ENCODE data around the gene HMX3. TPM values are rescaled to one million over a fixed set of nuclear protein-coding genes. Genes with fewer than 3 reads are reported as not detected.
"Not testable (repeated sequence)": the region's sequence is repeated elsewhere in the genome, so short reads cannot be mapped to it uniquely, and the experiment has no call there.

Gene HMX3
- total RNA-seq, 1 experiment from 2014 or later, result 15.2 TPM

DNA sequence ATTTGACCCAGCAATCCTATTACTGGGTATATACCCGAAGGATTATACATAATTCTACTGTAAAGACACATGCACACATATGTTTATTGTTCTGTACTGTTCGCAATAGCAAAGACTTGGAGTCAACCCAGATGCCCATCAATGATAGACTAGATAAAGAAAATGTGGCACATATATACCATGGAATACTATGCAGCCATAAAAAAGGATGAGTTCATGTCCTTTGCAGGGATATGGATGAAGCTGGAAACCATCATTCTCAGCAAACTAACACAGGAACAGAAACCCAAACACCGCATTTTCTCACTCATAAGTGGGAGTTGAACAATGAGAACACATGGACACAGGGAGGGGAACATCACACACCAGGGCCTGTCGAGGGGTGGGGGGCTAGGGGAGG lies 42.6 kb downstream of the HMX3 start:
- CTCF ChIA-PET; ATAC-seq; H3K4me1 ChIP-seq (ENCODE audit: control insufficient read depth, insufficient read depth, low read length); H3K27me3 ChIP-seq (ENCODE audit: control insufficient read depth, insufficient read depth, low read length); H3K36me3 ChIP-seq (ENCODE audit: control insufficient read depth, insufficient read depth, low read length); intact Hi-C loops (cut with micrococcal nuclease; ENCODE audit: unreplicated experiment); in situ Hi-C loops (cut with HindIII; ENCODE audit: low pct_unique_long_range_greater_than_20kb, low sequenced_read_pairs); POLR2A ChIA-PET; DNase-seq (ENCODE audit: low read depth, low spot score); BruUV-seq (replicated peaks); H3K9me3 ChIP-seq (ENCODE audit: control insufficient read depth, insufficient read depth, low read depth, low read length); H3K27ac ChIP-seq (ENCODE audit: low read length); H3K4me3 ChIP-seq (ENCODE audit: low read depth in 2 of 2, low read length in 2 of 2): not testable (repeated sequence)

DNA sequence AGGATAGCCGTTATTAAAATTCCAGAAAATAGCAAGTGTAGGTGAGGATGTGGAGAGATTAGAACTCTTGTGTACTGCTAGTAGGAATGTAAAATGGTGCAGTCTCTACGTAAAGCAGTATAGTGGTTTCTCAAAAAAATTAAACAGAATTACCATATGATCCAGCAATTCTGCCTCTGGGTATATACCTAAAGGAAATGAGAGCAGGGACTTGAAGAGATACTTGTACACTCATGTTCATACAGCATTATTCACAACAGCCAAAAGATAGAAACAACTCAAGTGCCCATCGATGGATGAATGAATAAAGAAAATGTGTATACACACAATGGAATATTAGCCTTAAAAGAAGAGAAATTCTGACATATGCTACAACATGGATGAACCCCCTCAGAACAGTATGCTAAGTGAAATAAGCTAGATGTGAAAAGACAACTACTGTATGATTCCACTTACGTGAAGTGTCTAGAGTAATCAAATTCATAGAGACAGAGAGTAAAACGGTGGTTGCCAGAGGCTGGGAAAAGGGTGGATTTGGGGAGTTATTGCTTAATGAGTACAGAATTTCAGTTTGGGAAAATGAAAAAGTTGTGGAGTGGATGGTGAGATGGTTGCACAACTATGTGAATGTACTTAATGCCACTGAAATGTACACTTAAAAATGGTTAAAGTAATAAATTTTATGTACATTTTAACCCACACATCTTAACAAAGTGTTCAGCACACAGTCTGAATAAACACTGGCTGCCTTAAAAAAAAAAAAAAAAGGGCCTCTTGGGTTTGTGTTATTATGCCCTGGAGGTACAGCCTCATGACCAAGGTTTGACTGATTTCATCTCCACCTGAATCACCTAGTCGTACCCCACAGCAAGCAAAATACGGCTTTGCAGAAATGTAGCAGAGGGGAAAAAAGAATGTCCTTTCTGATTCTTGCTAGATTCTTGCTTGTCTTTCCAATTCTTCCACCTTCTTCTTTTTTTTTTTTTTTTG lies 44.6 kb downstream of the HMX3 start:
- no TSS peak for BruUV-seq (replicated peaks)
- TF ChIP-seq SIN3A (IDR thresholded peaks at IDR 0.05; ENCODE audit: borderline replicate concordance, insufficient read depth, low read depth, low read length) (no peak), TCF7L2 (IDR thresholded peaks at IDR 0.05; ENCODE audit: low read depth, low read length) (no peak), POLR2AphosphoS5 (IDR thresholded peaks at IDR 0.05; ENCODE audit: low read depth, low read length) (no peak)
- TF ChIP-seq, protein P1, sequence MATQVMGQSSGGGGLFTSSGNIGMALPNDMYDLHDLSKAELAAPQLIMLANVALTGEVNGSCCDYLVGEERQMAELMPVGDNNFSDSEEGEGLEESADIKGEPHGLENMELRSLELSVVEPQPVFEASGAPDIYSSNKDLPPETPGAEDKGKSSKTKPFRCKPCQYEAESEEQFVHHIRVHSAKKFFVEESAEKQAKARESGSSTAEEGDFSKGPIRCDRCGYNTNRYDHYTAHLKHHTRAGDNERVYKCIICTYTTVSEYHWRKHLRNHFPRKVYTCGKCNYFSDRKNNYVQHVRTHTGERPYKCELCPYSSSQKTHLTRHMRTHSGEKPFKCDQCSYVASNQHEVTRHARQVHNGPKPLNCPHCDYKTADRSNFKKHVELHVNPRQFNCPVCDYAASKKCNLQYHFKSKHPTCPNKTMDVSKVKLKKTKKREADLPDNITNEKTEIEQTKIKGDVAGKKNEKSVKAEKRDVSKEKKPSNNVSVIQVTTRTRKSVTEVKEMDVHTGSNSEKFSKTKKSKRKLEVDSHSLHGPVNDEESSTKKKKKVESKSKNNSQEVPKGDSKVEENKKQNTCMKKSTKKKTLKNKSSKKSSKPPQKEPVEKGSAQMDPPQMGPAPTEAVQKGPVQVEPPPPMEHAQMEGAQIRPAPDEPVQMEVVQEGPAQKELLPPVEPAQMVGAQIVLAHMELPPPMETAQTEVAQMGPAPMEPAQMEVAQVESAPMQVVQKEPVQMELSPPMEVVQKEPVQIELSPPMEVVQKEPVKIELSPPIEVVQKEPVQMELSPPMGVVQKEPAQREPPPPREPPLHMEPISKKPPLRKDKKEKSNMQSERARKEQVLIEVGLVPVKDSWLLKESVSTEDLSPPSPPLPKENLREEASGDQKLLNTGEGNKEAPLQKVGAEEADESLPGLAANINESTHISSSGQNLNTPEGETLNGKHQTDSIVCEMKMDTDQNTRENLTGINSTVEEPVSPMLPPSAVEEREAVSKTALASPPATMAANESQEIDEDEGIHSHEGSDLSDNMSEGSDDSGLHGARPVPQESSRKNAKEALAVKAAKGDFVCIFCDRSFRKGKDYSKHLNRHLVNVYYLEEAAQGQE (IDR thresholded peaks at IDR 0.05; ENCODE audit: insufficient read depth in 1 of 2, low read depth in 2 of 2, low read length in 1 of 2), result no peak
- TF ChIP-seq, protein P2, sequence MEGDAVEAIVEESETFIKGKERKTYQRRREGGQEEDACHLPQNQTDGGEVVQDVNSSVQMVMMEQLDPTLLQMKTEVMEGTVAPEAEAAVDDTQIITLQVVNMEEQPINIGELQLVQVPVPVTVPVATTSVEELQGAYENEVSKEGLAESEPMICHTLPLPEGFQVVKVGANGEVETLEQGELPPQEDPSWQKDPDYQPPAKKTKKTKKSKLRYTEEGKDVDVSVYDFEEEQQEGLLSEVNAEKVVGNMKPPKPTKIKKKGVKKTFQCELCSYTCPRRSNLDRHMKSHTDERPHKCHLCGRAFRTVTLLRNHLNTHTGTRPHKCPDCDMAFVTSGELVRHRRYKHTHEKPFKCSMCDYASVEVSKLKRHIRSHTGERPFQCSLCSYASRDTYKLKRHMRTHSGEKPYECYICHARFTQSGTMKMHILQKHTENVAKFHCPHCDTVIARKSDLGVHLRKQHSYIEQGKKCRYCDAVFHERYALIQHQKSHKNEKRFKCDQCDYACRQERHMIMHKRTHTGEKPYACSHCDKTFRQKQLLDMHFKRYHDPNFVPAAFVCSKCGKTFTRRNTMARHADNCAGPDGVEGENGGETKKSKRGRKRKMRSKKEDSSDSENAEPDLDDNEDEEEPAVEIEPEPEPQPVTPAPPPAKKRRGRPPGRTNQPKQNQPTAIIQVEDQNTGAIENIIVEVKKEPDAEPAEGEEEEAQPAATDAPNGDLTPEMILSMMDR (IDR thresholded peaks at IDR 0.05), result no peak
- no peak overlapping the region for H3K4me3 ChIP-seq (ENCODE audit: low read depth in 2 of 2, low read length in 2 of 2)
- H3K4me1 ChIP-seq (ENCODE audit: control insufficient read depth, insufficient read depth, low read length), result no peaks in the 10 kb centered on the region
- POLR2A ChIA-PET, result no interaction called here
- H3K36me3 ChIP-seq (ENCODE audit: control insufficient read depth, insufficient read depth, low read length), result no peaks in the 10 kb centered on the region
- no peaks in the 10 kb centered on the region for H3K27me3 ChIP-seq (ENCODE audit: control insufficient read depth, insufficient read depth, low read length)
- H3K27ac ChIP-seq (ENCODE audit: low read length), result no peak overlapping the region
- ATAC-seq, result no peak
- H3K9me3 ChIP-seq (ENCODE audit: control insufficient read depth, insufficient read depth, low read depth, low read length), result peaks cover 11% of the 10 kb centered on the region; the same call in 1 of the 2 replicates
- intact Hi-C loops (cut with micrococcal nuclease; ENCODE audit: unreplicated experiment) (no loop called here), in situ Hi-C loops (cut with HindIII; ENCODE audit: low pct_unique_long_range_greater_than_20kb, low sequenced_read_pairs) (no loop called here)
- no peak for DNase-seq (ENCODE audit: low read depth, low spot score)
- CTCF ChIA-PET, result no interaction called here

DNA sequence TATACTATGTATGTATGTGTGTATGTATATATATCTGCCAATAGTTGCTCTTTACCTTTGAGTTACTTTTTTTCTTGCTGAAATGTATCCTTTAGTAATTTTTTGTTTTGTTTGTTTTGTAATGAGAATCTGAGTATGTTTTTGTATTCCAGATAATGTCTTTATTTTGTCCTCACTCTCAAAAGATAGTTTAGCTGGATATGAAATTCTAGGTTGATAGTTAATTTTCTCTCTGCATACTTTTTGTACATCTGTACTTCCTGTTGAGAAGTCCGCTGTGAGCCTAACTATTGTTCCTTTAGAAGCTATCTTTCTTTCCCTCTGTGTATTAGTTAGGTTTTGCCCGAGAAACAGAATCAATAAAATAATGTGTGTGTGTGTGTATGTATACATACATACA lies 48.0 kb downstream of the HMX3 start:
- no peak for TF ChIP-seq SIN3A (IDR thresholded peaks at IDR 0.05; ENCODE audit: borderline replicate concordance, insufficient read depth, low read depth, low read length)
- TF ChIP-seq, protein P1 (IDR thresholded peaks at IDR 0.05; ENCODE audit: insufficient read depth in 1 of 2, low read depth in 2 of 2, low read length in 1 of 2), result no peak
- Histone ChIP-seq H3K4me1 (ENCODE audit: control insufficient read depth, insufficient read depth, low read length) (no peaks in the 10 kb centered on the region), H3K27ac (ENCODE audit: low read length) (no peak overlapping the region), H3K9me3 (ENCODE audit: control insufficient read depth, insufficient read depth, low read depth, low read length) (peaks cover 11% of the 10 kb centered on the region; the same call in 1 of the 2 replicates), H3K27me3 (ENCODE audit: control insufficient read depth, insufficient read depth, low read length) (no peaks in the 10 kb centered on the region), H3K4me3 (ENCODE audit: low read depth in 2 of 2, low read length in 2 of 2) (no peak overlapping the region), H3K36me3 (ENCODE audit: control insufficient read depth, insufficient read depth, low read length) (no peaks in the 10 kb centered on the region)
- ChIA-PET CTCF (no interaction called here), POLR2A (no interaction called here)
- in situ Hi-C loops (cut with HindIII; ENCODE audit: low pct_unique_long_range_greater_than_20kb, low sequenced_read_pairs), result no loop called here
- intact Hi-C loops (cut with micrococcal nuclease; ENCODE audit: unreplicated experiment), result no loop called here
- DNase-seq (ENCODE audit: low read depth, low spot score) (no peak), ATAC-seq (no peak)
- BruUV-seq (replicated peaks), result no TSS peak

All from Panc1 (cell line).